Measurements from ENCODE around the gene HOATZ.

Gene HOATZ

GRCh38 chr11:111581341-111581740, 66.8 kb downstream of the HOATZ start:
- no peak for DNase-seq (ENCODE audit: low read depth)

GRCh38 chr11:111582163-111582562, 67.6 kb downstream of the HOATZ start:
- no peak for DNase-seq (ENCODE audit: low read depth)

GRCh38 chr11:111582881-111583280, 68.3 kb downstream of the HOATZ start:
- DNase-seq (ENCODE audit: low read depth), result no peak

- DNase-seq (ENCODE audit: low read depth), result no peak
These were observed 70.8 kb downstream of the HOATZ start for GRCh38 chr11:111585371-111585770.

GRCh38 chr11:111586388-111586831, 71.8 kb downstream of the HOATZ start:
- peak; percentile 36 for DNase-seq (ENCODE audit: low read depth)
